Endometrial microvascular endothelial cells (primary cell): ENCODE data around the gene FAM72A. TPM values are rescaled to one million over a fixed set of nuclear protein-coding genes. Genes with fewer than 3 reads are reported as not detected.
"Not testable (repeated sequence)": the region's sequence is repeated elsewhere in the genome, so short reads cannot be mapped to it uniquely, and the experiment has no call there.

Source experiments
- in situ Hi-C: cut with HindIII; loops from 2 replicates; pipeline ENCODE4 v1.10.0; 2017; ENCODE audit warnings: low sequenced_read_pairs, low pct_unique_long_range_greater_than_20kb; ENCODE audit errors: inconsistent ontology term
- total RNA-seq: library from RNA; depleted of rRNA; stranded (reverse); fragments of >200 nt; gene quantifications from one replicate; pipeline ENCODE4 v1.2.3, GENCODE V29; 2015; ENCODE audit errors: inconsistent ontology term

Gene FAM72A
- total RNA-seq, 1 donor from 2014 or later = 5.5 TPM

GRCh38 chr1:206175459-206176113 lies 27.1 kb downstream of the FAM72A start:
- in situ Hi-C loops = not testable (repeated sequence)

- in situ Hi-C loops = not testable (repeated sequence)
These were observed 28.3 kb downstream of the FAM72A start for GRCh38 chr1:206174182-206174868.

GRCh38 chr1:206173110-206173719 lies 29.4 kb downstream of the FAM72A start:
- in situ Hi-C loops = not testable (repeated sequence)

GRCh38 chr1:206169794-206170193 lies 32.8 kb downstream of the FAM72A start:
- in situ Hi-C loops = not testable (repeated sequence)

GRCh38 chr1:206167350-206168029 lies 35.1 kb downstream of the FAM72A start:
- in situ Hi-C loops = not testable (repeated sequence)

- in situ Hi-C loops = no loop called here
These were observed 56.8 kb downstream of the FAM72A start for GRCh38 chr1:206145771-206146290.

- in situ Hi-C loops = no loop called here
These were observed 58.0 kb downstream of the FAM72A start for GRCh38 chr1:206144605-206145004.

- in situ Hi-C loops = no loop called here
These were observed 59.0 kb downstream of the FAM72A start for GRCh38 chr1:206143537-206144172.

GRCh38 chr1:206142770-206143169 lies 59.9 kb downstream of the FAM72A start:
- in situ Hi-C loops = no loop called here

GRCh38 chr1:206142011-206142410 lies 60.6 kb downstream of the FAM72A start:
- in situ Hi-C loops = no loop called here

- in situ Hi-C loops = no loop called here
These were observed 66.4 kb downstream of the FAM72A start for GRCh38 chr1:206136241-206136640.

Other genes with a start within 250 kb of the FAM72A start
- gene RAB7B, start 199.4 kb downstream of the FAM72A start, total RNA-seq = not detected
- gene CTSE, start 178.9 kb downstream of the FAM72A start, total RNA-seq = not detected
- gene RHEX, start 149.7 kb downstream of the FAM72A start, total RNA-seq = not detected
- gene AVPR1B, start 85.5 kb downstream of the FAM72A start, total RNA-seq = not detected
- gene SRGAP2, start 702 bp upstream of the FAM72A start, total RNA-seq = 63.0 TPM